Measurements from ENCODE around the gene TEX44.

The TEX44 gene

DNA sequence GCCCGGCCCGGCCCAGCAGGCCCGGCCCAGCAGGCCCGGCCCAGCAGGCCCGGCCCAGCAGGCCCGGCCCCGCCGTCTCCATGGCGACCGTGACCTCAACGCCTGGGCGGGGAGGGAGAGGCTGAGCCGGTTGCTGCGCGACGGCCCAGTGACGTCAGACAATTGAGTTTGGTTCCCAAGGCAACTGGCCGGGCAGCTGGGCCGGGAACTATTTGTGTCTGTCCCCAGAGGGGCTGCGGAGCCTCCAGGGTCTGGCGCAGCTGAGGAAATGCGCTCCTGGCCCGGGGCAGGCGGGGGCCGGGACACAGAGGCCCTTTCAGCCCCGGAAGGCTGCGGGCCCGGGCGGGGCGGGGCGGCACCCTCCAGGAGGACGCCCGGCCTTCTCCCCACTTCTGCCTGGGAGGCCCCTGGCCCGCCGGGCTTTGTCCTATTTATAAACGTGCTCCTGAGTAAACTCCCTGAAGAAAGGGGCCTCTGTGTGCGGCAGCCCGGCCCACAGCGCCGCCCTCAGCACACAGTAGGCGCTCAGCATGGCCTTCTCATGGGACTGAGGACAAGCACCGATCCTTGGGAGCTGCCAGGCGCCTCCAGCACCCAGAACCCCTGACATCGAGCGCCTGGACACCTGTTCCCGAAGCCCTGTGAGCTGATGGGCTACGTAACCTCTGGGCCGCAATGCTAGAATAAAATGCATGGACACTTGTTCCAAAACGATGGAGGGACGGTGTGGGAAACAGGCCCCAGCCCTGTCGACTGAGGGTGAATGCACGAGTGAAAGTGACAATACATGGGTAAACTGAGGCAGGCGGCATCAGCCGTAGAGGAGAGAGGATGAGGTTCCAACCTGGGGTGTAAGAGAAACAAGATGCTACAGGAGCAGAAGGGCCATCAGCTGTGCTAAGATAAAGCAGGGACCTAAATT, 12.3 kb downstream of the TEX44 start:
- peak; percentile 72 to 100 (median 99) for DNase-seq

DNA sequence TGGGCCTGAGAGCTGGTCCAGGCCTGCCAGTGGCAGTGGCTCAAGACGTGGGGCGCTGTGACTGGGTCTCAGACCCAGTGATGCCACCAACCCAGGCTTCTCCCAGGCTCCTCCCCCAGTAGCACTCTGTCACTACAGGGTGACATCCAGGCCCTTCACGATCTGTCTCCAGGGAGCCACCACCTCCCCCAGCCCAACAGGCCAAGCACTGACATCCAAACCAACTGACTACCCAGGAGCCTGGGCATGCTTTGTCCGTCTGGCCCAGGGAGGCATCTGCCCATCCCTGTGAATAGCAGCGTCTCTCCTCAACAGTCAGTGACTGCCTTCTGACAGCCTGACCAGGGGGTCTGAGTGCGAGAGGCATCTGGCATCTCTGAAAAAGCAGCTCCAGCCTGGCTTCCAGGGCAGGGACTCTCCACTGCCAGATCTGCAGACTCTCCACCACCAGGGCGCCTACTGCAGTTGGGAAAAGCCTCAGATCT, 13.0 kb downstream of the TEX44 start:
- DNase-seq = peak in 38 of 51 donors; percentile 17 to 77 (median 56)

DNA sequence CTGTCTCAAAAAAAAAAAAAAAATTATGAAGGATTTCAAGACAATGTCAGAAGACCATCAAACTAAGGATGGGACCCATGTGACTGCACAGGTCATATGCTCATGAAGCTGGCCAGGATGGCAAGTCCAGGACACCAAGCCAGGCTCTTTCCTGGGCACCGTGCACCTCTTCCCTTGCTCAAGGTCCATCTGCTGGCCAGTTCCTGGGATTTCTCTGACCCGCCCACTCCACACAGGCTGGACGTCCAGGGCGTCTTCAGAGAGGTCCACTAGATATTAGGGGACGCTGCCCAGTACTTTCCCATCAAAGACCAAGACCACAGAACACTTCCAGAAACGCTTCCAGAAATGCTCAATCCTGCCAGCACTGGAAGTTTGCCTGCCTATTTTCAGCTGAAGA, 14.3 kb downstream of the TEX44 start:
- DNase-seq = peak in 3 of 51 donors; percentile 7 to 29 (median 23)

DNA sequence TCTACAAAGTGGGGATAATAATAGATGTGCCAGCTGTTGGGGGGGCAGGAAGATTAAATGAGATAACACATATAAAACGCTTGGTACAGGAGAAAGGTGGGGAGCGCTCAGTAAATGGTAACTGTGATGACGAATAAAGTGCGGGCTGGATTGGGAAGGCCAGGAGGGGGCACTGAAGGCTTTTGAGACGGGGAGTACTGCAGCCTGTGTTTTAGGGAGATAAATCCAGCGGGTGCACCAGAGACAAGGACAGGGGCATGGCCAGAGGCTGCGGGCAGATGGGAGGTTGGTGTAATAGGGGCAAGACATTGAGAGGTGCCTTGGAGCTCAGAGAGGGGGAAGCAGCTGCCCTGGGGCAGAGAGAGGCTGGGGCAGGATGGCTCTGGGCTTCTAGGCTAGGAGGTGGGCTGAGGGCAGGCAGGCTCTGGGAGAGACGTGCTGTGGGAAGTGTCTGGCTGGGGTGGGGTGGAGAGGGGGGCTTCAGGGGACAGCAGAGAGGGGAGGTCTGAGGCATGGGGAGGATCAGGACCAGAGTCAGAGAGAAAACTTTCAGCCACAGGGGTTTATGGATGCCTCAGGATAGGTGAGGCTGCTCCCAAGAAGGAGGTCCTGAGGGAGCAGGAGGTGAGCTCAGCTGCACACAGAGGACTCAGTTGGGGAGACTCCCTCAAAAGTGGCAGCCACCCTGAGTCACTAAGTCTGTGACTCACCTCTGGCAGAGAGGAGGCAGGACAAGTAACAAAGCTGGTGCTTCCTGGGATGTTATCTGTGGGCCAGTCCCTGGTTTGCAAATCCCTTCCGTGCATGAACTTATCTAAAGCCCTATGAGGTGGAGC, 18.8 kb downstream of the TEX44 start:
- DNase-seq = peak in 4 of 51 donors; percentile 12 to 47 (median 27)

DNA sequence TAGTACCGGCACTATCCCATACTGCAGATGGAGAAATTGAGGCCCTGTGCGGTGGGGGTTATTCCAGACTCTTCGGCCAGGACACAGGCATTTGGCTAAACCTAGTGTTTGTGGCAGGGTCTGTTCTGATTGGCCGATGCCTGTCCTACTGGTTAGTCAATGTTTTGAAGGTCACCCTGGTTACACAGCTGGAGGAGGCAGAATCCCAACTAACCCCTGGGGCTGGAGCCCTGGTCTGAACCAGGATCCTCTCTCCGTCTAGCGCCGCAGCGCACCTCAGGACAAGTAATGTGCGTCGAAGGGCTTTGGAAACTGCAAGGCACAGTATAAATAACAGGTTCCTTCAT, 19.4 kb downstream of the TEX44 start:
- DNase-seq = no peak

DNA sequence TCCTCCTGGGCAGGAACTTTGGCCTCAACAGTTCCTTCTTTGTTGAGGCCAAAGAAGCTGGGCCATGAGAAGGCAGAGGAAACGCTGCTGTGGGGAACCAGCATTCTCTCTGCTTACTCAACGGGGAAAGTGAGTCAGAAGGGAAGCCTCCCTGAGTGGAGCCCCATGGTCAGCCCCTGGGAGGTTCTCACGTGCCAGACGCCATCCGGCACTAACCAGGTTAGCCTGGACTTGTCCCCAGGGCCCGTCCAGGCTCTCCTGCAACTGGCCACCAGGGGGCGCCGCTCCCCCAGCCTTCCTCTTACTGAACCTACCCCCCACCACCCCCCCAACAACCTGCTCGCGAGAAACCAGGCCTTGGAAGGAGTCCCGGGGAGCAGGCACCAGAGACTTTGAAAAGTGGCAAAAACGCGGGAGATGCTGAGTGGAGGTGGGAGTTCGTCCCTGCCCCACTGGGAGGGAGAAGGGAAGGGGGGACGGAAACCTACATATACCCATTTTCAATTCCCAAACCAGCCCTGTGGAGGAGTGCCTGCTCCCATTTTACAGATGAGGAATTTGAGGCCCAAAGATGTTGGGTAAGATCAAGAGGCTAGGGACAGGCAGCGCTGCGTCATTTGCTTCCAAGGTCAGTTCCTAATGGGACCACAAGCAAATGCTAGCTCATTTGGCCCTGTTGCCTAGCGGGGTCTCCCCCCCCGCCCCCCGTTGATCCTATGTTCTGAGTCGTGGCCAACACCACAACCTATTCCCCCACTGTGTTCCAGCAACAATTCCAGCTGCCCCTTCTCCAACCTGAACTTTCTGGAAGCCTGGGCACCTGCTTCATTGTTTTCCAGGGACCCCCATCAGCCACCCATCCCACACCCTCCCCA, 20.0 kb downstream of the TEX44 start:
- peak; percentile 56 to 96 (median 86) for DNase-seq

DNA sequence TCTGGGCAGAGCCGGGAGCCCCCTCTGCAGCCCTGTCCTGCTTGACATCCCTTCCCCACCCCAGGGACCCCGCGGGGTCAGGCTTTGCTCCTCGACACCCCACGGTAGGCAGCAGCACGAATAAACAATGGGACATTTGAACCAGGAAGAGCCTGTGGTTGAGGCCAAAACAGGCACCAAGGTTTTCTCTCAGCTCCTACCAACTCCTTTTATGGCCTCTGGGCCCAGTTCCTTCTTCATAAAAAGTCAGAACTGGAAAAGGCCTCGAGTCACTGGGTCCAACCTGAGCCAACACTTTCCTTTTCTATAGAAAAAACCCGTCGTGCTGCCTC, 20.6 kb downstream of the TEX44 start:
- peak in 6 of 51 donors; percentile 37 to 64 (median 52) for DNase-seq

DNA sequence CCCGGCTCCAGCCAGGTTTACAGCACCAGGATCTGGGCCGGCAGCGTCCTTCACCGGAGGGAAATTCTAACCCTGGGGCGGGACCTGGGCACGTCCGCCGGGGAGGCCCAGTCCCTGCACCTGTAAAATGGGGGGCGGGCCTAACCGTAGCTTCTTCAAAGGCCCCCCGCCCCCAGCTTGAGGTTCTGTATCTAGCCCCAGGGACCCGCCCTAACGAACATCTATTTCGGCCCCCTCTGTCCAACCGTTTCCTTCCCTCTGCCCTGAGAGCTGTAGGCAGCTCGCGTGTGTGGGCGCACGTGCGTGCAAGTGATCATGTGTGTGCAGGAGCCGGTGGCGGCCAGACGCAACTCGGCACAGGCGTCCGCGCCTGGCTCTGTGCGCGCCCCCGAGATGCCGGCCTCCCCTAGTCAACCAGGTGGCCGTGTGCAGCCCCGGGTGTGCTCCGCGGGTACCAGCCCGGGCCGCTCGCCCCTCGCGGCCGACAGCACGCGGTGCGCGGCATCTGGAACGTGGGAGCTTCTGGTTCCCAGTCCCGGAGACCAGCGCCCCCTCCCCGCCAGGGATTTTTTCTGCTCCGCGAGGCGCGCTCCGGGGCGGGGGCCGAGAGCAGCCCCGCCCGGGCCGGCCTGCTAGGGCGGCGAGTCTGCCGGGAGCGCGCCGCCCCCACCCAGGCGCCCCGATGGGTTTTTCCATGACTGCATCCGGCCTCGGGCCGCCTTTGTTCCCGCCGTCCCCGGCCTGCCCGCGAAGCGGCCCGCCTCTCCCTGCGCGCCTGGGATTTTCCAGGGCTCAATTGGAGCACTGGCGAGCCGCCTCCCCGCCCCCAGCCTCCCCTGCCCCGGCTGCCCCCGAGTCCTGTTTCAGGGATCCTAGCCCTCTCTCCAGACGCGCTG, 21.2 kb downstream of the TEX44 start:
- DNase-seq = peak; percentile 62 to 97 (median 85)

DNA sequence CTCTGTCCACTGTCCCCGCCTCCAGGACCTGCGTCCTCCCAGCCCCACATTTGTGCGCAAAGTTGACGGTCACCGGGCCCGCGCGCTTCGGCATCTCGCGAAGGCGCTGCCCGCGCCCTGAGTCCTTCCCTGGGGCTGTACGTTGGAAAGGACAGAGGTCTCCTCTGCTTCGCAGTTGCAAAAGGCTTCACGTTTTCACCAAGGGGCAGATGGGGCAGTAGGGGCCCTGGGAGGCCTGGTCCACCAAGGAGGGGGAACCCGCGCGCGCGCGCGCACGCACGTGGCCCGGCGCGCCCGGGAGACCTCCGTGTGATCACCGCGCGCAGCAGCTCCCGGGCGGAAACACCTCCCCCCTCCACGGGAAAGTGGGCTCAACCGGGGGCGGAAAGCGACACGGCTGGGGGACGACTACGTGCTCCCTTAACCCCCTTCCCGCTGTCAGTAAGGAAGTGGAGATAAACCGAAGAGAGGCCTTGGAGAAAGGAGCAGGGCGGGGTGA, 21.9 kb downstream of the TEX44 start:
- peak in 34 of 51 donors; percentile 39 to 91 (median 73) for DNase-seq

DNA sequence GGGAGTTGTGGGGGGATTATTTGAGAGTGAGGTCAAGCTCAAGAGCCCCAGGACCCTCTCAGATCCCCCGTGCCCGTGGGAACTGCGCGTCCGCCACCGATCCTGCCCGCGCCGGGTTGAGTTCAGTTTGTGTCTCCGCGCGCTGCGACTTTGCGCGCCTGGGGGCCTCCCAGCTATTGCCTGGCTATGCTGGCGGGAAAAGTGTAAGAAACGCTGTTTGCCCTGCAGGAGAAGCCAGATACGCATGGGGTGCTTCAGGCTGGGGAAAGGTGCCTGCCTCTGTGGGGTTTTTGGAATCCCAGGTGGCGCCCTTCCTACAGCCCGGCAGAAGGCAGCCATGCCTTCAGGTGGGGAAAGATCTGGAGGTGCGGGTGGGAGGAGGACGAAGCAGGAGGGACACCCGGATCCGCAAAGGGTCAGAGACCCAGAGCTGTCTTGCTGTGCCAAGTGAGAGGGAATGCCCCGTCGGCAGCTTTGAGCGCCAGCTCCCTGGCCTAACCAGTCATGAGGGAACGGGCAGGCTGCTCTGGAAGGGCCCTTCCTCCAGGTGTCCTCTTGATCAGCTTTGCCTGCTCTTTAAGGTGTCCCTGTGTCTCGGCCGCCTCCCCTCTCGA, 22.5 kb downstream of the TEX44 start:
- peak in 9 of 51 donors; percentile 24 to 68 (median 46) for DNase-seq

DNA sequence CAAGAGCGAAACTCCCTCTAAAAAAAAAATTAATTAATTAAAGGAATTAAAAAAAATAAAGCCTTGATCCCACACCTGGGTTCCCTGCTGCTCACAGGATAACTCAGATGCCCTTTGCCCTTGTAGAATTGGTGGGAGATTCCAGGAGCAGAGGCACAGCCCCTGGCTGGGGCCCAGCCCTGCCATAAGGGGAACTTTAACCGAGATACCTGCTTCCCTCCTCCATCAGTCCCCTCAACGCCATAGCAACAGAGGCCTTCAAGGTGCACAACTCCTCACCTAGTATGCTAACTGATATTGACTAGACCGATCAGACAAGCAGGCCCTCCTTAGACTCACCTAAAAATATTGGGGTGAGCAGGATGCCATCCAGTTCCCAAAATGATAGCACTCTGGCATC, 23.6 kb downstream of the TEX44 start:
- no peak for DNase-seq

DNA sequence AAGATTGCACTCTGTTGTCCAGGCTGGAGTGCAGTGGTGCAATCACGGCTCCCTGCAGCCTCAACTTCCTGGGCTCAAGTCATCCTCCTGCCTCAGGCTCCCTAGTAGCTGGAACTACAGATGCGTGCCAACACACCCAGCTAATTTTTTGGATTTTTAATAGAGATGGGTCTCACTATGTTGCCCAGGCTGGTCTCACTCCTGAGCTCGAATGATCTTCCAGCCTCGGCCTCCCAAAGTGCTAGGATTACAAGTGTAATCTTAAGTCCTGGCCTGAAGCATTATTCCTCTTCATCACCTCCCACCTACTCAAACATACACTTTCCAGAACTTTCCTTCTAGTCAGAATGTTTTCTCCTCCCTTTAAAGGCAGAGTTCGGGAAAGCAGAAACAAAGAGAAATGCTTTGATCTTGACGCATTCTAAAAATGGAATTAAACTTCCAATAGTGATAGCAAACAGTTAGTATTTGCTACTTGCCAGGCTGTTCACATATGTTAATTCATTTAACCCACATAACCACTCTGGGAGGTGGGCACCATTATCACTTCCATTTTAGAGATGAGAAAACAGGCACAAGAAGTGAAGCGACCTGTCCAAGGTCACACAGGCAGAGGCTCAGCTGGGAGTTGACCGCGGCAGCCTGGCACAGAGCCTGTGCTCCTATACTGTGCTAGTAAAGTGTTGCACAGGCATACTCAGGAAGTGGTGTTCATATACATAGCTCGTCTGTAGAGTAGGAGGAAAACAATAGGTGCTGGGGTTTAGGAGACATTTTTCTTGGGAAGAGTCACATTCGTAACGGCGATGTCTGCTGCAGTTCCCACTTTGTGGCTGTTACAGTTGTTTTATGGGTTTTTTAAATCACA, 24.6 kb downstream of the TEX44 start:
- DNase-seq = no peak

DNA sequence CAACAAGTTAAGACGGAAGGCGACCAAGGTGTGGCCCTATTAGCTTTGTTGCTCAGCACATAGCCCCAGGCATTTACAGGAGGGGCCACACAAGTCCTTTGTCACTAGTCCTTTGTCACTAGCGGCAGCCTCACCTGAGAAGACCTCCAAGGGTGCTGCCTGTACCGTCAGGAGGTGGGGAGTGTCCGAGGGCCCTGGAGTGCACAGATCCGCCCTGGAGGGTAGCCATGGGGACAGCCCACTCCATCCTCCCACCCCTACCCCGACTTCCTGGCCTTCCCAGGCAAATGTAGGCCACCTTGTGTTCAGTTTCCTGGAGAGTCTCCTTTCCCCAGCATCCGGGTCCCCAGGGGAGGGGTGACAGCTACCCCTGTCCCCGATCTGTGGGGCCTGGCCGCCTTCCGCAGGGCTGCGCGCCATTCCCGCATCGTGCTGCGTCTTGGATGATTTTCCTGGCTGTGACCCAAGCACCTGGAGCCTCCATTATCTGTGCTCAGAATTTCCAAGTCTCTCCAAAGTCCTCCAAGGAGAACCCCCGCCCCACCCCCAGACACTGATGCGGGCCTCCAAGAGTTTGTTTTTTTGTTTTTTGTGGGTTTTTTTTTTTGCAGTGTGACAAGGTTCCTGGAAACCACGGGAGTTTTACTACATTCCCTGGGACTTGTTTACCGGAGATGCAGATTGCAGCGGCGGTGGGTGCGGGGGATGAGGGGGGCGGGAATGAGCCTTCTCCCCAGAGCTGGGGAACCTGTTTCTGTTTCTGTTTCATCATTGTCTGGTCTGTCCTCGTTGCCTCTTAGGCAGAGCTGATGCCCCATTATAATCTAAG, 28.6 kb downstream of the TEX44 start:
- peak in 23 of 51 donors; percentile 15 to 66 (median 42) for DNase-seq

DNA sequence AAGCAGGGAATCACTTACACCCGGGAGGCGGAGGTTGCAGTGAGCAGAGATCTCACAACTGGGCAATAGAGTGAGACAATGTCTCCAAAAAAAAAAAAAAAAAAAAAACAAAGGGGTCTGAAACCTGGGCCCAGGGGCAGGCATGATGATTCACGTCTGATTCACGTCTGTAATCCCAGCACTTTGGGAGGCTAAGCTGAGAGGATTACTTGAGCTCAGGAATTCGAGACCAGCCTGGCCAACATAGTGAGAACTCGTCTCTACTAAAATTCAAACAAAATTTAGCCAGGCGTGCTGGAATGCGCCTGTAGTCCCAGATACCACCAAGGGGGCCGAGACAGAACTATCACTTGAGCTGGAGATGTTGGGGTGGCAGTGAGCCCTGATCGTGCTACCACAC, 30.3 kb downstream of the TEX44 start:
- no peak for DNase-seq

DNA sequence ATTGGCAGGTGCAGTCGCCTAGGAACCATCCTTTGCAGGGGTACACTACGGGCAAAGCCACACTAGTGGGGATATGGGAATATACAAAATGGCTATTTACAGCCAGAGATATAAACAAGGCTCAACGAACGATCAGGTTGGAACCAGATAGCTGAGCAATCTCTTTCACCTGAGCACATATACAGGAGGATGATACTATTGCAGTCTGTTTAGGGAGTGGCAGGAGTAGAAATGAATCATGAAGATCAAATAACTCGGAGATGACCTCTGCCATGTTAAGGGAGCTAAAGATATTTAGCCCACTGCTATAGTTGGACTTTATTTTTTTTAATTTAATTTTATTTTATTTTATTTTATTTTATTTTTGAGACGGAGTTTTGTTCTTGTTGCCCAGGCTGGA, 33.8 kb downstream of the TEX44 start:
- DNase-seq = no peak

DNA sequence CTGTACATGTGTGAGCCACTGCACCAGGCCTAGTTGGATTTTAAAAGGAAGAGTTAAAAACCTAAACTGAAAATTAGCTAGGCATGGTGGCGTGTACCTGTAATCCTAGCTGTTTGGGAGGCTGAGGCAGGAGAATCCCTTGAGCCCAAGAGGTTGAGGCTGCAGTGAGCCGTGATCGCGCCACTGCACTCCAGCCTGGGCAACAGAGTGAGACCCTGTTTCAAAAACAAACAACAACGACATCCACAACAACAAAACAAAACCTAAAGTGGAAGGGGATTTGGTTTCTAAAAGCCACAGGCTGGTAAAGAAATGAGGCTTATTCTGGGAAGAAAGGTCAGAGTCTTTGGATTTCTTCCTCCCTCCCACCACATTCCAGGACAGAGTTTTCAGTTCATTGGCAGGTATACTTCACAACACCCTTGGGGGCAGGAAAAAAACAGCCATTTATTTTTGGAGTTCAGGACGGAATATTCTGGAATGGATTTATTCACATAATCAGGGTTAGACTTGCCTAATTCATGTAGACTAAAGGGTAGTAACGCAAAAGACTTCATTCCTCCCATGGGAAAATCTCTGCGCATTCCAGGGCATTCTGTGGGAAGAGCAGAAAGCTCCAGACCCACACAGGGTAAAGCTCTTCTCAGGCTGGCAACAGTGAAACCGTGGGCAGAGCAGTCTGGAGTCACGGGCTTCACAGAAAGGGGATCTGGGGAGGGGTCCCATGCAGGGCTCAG, 34.9 kb downstream of the TEX44 start:
- no peak for DNase-seq

All from hypothalamus (tissue), 51 donors.